A673 (cell line): ENCODE data around the gene PPP1R7. TPM values are rescaled to one million over a fixed set of nuclear protein-coding genes. Genes with fewer than 3 reads are reported as not detected.

Experiments
- BruUV-seq: library from RNA; stranded (reverse); fragments of 400-500 nt; replicated peaks from 2 replicates; lab custom pipeline; 2021; lab: Mats Ljungman, UMichigan
- CTCF ChIA-PET: fragments of 300-600 bp; sonication (Branson Sonifier 250); formaldehyde crosslinking; loops from one replicate; lab custom pipeline; 2022; ENCODE audit warnings: antibody characterized with exemption; lab: Charles Lee
- POLR2A ChIA-PET: fragments of 300-600 bp; sonication (Branson Sonifier 250); formaldehyde crosslinking; loops from one replicate; lab custom pipeline; 2022; ENCODE audit warnings: antibody characterized with exemption; ENCODE audit not compliant: low non-redundant PET; lab: Charles Lee
- DNase-seq: peaks from one replicate; pipeline ENCODE4 v3.0.0-alpha.2; 2015; ENCODE audit warnings: low spot score
- H3K27ac ChIP-seq: fragments of 200-600 bp; sonication (generic); 2 replicates; pipeline ENCODE4 v1.5.1; 2016; ENCODE audit warnings: mixed run types, low read depth, mild to moderate bottlenecking, mixed read lengths, antibody characterized with exemption, low read length; ENCODE audit not compliant: poor library complexity, severe bottlenecking
- H3K27me3 ChIP-seq: fragments of 200-600 bp; sonication (generic); replicated peaks from 2 replicates; pipeline ENCODE4 v1.6.1; 2017; ENCODE audit warnings: mixed run types, low read depth, mild to moderate bottlenecking, mixed read lengths, antibody characterized with exemption, low read length; ENCODE audit not compliant: insufficient read depth, poor library complexity
- H3K36me3 ChIP-seq: fragments of 200-600 bp; sonication (generic); 2 replicates; pipeline ENCODE4 v1.6.1; 2016; ENCODE audit warnings: mixed run types, mild to moderate bottlenecking, mixed read lengths, antibody characterized with exemption, low read length; ENCODE audit not compliant: insufficient read depth, poor library complexity, severe bottlenecking
- H3K4me1 ChIP-seq: fragments of 200-600 bp; sonication (generic); 2 replicates; pipeline ENCODE4 v1.6.1; 2017; ENCODE audit warnings: mixed run types, mild to moderate bottlenecking, mixed read lengths, antibody characterized with exemption, low read length; ENCODE audit not compliant: insufficient read depth, poor library complexity, severe bottlenecking
- H3K4me3 ChIP-seq: fragments of 200-600 bp; sonication (generic); 2 replicates; pipeline ENCODE4 v1.5.1; 2016; ENCODE audit warnings: low read depth, mixed run types, mild to moderate bottlenecking, mixed read lengths, low read length; ENCODE audit not compliant: poor library complexity, severe bottlenecking
- H3K9me3 ChIP-seq: fragments of 200-600 bp; sonication (generic); 2 replicates; pipeline ENCODE4 v1.6.1; 2016; ENCODE audit warnings: mixed run types, low read depth, mild to moderate bottlenecking, mixed read lengths, antibody characterized with exemption, low read length; ENCODE audit not compliant: poor library complexity, severe bottlenecking
- EZH2 ChIP-seq: fragments of 200-600 bp; sonication (generic); IDR thresholded peaks from 2 replicates; pipeline ENCODE4 v1.6.1; 2017; ENCODE audit warnings: borderline replicate concordance, low read depth, mild to moderate bottlenecking, mixed read lengths, antibody characterized with exemption, low read length; ENCODE audit not compliant: poor library complexity, severe bottlenecking
- intact Hi-C: fragments of 100-400 bp; cut with micrococcal nuclease; formaldehyde crosslinking; loops from one replicate; pipeline ENCODE4 v1.10.0; 2022; ENCODE audit not compliant: unreplicated experiment
- total RNA-seq: library from RNA; stranded (reverse); gene quantifications from 2 replicates; pipeline ENCODE4 v1.2.3, GENCODE V29; 2021
- TF ChIP-seq, protein P1 (sequence below): fragments of 300-800, 200-600 bp; sonication (generic); conservative IDR thresholded peaks from 2 replicates; pipeline ENCODE4 v1.5.1; 2017; ENCODE audit warnings: low read depth, mild to moderate bottlenecking, antibody characterized with exemption, low read length, moderate library complexity, mixed read lengths

PPP1R7 gene
- total RNA-seq, 1 experiment from 2014 or later: 70.7 TPM

- POLR2A ChIA-PET: no interaction called here
- TF ChIP-seq, protein P1, sequence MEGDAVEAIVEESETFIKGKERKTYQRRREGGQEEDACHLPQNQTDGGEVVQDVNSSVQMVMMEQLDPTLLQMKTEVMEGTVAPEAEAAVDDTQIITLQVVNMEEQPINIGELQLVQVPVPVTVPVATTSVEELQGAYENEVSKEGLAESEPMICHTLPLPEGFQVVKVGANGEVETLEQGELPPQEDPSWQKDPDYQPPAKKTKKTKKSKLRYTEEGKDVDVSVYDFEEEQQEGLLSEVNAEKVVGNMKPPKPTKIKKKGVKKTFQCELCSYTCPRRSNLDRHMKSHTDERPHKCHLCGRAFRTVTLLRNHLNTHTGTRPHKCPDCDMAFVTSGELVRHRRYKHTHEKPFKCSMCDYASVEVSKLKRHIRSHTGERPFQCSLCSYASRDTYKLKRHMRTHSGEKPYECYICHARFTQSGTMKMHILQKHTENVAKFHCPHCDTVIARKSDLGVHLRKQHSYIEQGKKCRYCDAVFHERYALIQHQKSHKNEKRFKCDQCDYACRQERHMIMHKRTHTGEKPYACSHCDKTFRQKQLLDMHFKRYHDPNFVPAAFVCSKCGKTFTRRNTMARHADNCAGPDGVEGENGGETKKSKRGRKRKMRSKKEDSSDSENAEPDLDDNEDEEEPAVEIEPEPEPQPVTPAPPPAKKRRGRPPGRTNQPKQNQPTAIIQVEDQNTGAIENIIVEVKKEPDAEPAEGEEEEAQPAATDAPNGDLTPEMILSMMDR: no peak
- TF ChIP-seq EZH2: no peak
- H3K36me3 ChIP-seq: no peaks in the 10 kb centered on the region
- H3K4me3 ChIP-seq: no peak overlapping the region
- no peak overlapping the region for H3K27ac ChIP-seq
- CTCF ChIA-PET: no interaction called here
- DNase-seq: no peak
- no TSS peak for BruUV-seq
- H3K9me3 ChIP-seq: no peaks in the 10 kb centered on the region
- no peaks in the 10 kb centered on the region for H3K27me3 ChIP-seq
- no peaks in the 10 kb centered on the region for H3K4me1 ChIP-seq
- intact Hi-C loops: no loop called here
Observed at GRCh38 chr2:241187918-241188234, 37.6 kb downstream of the PPP1R7 start.

DNA sequence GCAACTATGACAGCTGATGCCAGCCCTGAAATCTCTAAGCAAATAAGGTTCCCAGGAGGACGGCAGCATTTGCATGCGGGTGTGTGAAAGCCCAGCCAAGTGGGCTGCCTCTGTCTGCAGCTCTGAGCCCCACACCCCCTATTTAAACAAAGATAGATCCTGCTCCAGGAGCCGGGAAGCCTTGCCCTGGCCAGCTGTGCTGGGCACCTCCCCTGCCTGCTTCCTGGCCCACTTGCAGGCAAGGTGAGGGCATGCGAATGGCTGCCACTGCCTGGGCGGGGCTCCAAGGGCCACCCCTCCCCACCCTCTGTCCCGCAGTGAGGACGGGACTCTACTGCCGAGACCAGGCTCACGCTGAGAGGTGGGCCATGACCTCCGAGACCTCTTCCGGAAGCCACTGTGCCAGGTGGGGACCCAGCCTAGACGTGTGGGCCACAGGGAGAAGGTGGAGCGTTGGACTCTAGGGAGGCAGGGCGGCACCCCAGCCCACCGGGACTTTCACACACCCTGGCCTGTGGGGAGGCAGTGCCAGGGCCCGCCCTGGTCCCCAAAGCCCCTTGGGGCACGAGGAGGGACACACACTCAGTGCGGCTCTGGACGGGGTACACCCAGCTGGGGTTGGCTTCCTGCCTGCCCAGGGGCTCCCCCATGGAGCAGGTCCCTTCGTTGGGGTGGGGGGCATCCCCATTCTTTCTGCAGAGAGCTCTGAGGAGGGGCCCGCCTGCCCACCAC, 38.3 kb downstream of the PPP1R7 start, which contains the start of gene ANO7:
ANO7 (plus strand) TSS at position 317 of the 732 bp plus-strand sequence. CDS start 1,387 bp downstream, outside the sequence.
- H3K4me3 ChIP-seq: no peak within 1 kb of the TSS
- H3K27me3 ChIP-seq: no peaks in the 10 kb centered on the region
- CTCF ChIA-PET: no interaction called here
- no TSS peak for BruUV-seq
- no peaks in the 10 kb centered on the region for H3K36me3 ChIP-seq
- POLR2A ChIA-PET: no interaction called here
- no peak within 1 kb of the TSS for H3K27ac ChIP-seq
- intact Hi-C loops: no loop called here
- no peaks in the 10 kb centered on the region for H3K9me3 ChIP-seq
- no peak for DNase-seq
- TF ChIP-seq EZH2: no peak
- TF ChIP-seq, protein P1: no peak
- no peaks in the 10 kb centered on the region for H3K4me1 ChIP-seq

DNA sequence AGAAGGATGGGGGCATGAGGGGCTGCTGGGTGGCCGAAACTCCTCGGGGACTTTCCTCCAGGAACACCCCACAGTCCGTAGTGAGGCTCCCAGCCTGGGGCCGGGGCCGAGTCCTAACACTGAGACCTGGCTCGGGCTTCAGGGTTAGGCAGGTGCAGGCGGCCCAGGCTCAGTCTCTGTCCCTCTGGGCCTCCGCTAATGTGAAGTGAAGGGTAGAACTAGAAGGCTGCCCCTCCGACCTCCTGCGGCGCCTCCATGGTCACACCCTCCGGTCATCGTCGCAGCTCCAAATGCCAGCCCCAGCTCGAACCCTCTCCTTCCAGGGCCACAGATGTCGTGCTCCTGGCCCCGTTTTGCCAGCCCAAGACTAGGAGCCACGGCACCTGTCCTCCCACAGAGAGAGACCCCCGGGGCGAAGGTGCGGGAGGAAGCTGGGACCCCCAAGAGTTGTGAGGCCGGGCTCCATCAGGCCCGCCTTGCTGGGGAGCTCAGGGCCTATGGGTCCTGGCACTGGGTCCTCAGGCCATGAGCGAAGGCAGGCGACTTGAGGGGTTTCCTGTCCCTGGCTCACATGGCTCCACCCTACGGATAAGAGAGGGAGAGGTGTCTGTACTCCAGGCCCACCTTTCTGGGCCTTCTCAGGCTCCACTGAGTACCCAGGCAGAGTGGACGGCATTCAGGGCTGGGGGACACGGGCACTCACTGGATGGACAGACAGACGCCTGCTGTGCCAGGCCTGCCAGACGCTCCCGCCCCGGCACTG, 39.0 kb downstream of the PPP1R7 start:
- H3K4me3 ChIP-seq: no peak overlapping the region
- H3K9me3 ChIP-seq: no peaks in the 10 kb centered on the region
- no peaks in the 10 kb centered on the region for H3K27me3 ChIP-seq
- no peak overlapping the region for H3K27ac ChIP-seq
- ChIA-PET POLR2A (no interaction called here), CTCF (no interaction called here)
- no peaks in the 10 kb centered on the region for H3K4me1 ChIP-seq
- no peaks in the 10 kb centered on the region for H3K36me3 ChIP-seq
- intact Hi-C loops: no loop called here
- BruUV-seq: no TSS peak
- DNase-seq: no peak
- TF ChIP-seq, protein P1: no peak
- TF ChIP-seq EZH2: no peak
